Memory B cell (primary cell): ENCODE results near the gene ALPK3.
A peak's percentile ranks its signal among the peaks of the same experiment; 100 is the strongest.

Source experiments
- ATAC-seq: fragments of 150-1000 bp; cut with Tn5 transposase; 2 replicates; pipeline ENCODE4 v1.10.0; 2021; ENCODE audit warnings: low read depth, mild to moderate bottlenecking, moderate library complexity
- DNase-seq, 2 donors: peaks; one replicate each; pipeline ENCODE4 v3.0.0; 2022; ENCODE audit warnings: low spot score in 2 of 2
- H3K27ac Mint-ChIP-seq: one replicate; pipeline ENCODE4 v1.8.0; 2022; ENCODE audit warnings: mild to moderate bottlenecking, moderate library complexity, mixed read lengths
- H3K27me3 Mint-ChIP-seq: one replicate; pipeline ENCODE4 v1.8.0; 2022; ENCODE audit warnings: mixed read lengths
- H3K36me3 Mint-ChIP-seq: one replicate; pipeline ENCODE4 v1.8.0; 2022; ENCODE audit warnings: mild to moderate bottlenecking, mixed read lengths
- H3K4me1 Mint-ChIP-seq: one replicate; pipeline ENCODE4 v1.8.0; 2022; ENCODE audit warnings: mixed read lengths
- H3K4me3 Mint-ChIP-seq: one replicate; pipeline ENCODE4 v1.8.0; 2022; ENCODE audit warnings: mild to moderate bottlenecking, moderate library complexity, mixed read lengths
- H3K9me3 Mint-ChIP-seq: one replicate; pipeline ENCODE4 v1.8.0; 2022; ENCODE audit warnings: mixed read lengths

The ALPK3 gene, protein sequence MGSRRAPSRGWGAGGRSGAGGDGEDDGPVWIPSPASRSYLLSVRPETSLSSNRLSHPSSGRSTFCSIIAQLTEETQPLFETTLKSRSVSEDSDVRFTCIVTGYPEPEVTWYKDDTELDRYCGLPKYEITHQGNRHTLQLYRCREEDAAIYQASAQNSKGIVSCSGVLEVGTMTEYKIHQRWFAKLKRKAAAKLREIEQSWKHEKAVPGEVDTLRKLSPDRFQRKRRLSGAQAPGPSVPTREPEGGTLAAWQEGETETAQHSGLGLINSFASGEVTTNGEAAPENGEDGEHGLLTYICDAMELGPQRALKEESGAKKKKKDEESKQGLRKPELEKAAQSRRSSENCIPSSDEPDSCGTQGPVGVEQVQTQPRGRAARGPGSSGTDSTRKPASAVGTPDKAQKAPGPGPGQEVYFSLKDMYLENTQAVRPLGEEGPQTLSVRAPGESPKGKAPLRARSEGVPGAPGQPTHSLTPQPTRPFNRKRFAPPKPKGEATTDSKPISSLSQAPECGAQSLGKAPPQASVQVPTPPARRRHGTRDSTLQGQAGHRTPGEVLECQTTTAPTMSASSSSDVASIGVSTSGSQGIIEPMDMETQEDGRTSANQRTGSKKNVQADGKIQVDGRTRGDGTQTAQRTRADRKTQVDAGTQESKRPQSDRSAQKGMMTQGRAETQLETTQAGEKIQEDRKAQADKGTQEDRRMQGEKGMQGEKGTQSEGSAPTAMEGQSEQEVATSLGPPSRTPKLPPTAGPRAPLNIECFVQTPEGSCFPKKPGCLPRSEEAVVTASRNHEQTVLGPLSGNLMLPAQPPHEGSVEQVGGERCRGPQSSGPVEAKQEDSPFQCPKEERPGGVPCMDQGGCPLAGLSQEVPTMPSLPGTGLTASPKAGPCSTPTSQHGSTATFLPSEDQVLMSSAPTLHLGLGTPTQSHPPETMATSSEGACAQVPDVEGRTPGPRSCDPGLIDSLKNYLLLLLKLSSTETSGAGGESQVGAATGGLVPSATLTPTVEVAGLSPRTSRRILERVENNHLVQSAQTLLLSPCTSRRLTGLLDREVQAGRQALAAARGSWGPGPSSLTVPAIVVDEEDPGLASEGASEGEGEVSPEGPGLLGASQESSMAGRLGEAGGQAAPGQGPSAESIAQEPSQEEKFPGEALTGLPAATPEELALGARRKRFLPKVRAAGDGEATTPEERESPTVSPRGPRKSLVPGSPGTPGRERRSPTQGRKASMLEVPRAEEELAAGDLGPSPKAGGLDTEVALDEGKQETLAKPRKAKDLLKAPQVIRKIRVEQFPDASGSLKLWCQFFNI (N-terminal part only)

DNA sequence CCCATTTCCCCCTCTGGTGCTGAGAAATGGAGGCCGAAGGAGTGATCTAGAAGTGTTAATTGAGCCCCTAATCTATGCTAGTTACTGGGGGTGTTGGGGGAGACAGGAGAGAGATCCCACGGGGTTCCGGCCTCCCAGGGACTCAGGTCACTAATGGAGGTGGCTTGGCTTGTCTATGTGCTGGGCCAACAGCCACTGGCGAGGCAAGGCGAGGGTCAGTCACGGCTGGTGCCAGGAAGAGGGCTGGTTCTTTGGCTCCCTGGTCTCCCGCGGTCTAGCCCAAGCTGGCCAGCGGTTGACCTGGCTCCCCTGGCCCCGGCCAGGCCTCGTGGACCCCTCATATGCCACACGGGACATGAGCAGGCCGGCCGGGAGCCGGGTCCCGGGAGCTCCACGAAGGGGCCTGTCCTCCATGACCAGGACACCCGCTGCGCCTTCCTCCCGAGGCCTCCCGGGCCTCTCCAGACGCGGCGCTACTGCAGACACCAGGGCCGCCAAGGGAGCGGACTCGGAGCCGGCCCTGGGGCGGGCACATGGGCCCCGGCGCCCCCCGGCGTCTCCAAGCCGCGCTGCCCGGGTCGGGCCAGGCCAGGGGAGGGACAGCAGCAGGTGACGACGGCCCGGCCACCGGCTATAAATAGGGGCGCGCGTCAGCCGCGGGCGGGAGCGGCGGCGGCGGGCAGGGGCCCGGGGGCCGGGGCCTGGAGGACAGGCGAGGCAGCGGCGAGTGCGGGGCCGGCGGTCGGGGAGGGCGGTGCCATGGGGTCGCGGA lies at the start of gene ALPK3:
Gene ALPK3 (plus strand): TSS at position 663 of the 772 bp plus-strand sequence. CDS start 97 bp downstream, at position 760.
- H3K4me3 Mint-ChIP-seq, result no peak within 1 kb of the TSS
- no peak within 1 kb of the TSS for H3K27ac Mint-ChIP-seq
- H3K4me1 Mint-ChIP-seq, result peaks cover 9% of the 10 kb centered on the region
- peaks cover 2% of the 10 kb centered on the region for H3K36me3 Mint-ChIP-seq
- DNase-seq (no peak), ATAC-seq (no peak)
- peaks cover 11% of the 10 kb centered on the region for H3K27me3 Mint-ChIP-seq
- H3K9me3 Mint-ChIP-seq, result peaks cover 1% of the 10 kb centered on the region

DNA sequence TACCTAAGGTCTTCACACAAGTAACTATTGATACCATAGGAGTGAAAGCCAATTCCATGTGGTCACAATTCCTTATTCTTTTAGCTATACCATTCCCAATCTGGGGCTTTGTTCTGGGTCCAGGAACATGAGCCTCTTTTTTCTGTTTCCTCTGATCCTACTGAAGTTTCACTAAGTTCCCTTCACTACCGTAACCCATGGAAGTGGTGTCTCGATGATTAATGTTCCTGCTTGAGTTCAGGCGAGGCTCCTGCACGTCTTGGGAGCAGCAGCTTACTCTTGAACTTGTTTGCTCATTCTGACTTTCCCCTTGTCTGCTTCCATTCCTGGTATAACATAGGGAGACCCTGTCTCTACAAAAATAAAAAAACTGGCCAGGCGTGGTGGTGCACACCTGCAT lies 45.1 kb upstream of the ALPK3 start:
- no peaks in the 10 kb centered on the region for H3K27me3 Mint-ChIP-seq
- H3K4me1 Mint-ChIP-seq, result peaks cover 28% of the 10 kb centered on the region
- H3K27ac Mint-ChIP-seq, result no peak overlapping the region
- H3K4me3 Mint-ChIP-seq, result no peak overlapping the region
- ATAC-seq, result no peak
- no peaks in the 10 kb centered on the region for H3K9me3 Mint-ChIP-seq
- no peak for DNase-seq
- H3K36me3 Mint-ChIP-seq, result peaks cover 26% of the 10 kb centered on the region

DNA sequence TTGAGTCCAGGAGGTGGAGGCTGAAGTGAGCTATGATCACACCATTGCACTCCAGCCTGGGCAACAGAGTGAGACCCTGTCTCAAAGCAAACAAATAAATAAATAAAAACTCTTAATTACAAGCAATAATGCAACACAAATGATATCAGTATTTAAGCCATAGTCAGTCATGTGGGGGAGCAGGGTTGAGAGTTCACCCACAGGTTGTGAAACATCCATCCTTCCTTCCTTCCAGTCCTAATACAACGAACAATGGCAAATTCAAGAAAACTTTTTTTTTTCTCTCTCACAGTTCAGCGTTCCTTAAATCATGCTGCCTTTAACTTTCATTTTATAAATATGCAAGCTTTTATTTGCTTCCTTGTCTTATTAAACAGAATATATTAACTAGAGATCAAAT lies 44.7 kb upstream of the ALPK3 start:
- no peak for DNase-seq
- no peaks in the 10 kb centered on the region for H3K9me3 Mint-ChIP-seq
- H3K27ac Mint-ChIP-seq, result no peak overlapping the region
- no peak for ATAC-seq
- no peaks in the 10 kb centered on the region for H3K27me3 Mint-ChIP-seq
- H3K36me3 Mint-ChIP-seq, result peaks cover 26% of the 10 kb centered on the region
- no peak overlapping the region for H3K4me3 Mint-ChIP-seq
- H3K4me1 Mint-ChIP-seq, result peaks cover 28% of the 10 kb centered on the region

DNA sequence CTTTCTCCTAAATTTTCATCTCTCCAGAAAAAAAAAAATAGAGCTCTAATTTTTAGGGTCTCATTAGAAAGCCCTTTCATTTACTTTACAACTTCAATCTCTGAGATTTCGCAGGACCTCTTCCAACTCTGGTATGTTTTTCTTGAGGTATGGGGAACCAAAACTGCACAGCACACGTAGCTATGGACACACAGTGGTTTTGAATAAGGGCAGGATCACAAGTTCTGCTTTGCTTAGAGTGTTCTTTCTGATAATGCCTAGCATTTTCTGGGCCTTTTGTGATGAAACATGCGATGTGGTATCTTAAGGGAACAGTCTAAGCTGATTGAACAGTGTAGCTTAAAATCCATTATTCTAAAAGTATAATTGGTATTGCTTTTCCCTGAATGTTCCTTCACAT lies 43.4 kb upstream of the ALPK3 start:
- Mint-ChIP-seq H3K9me3 (no peaks in the 10 kb centered on the region), H3K27ac (peak overlapping the region; percentile 86), H3K27me3 (no peaks in the 10 kb centered on the region), H3K4me1 (peaks cover 29% of the 10 kb centered on the region), H3K36me3 (peaks cover 26% of the 10 kb centered on the region), H3K4me3 (peak overlapping the region; percentile 0)
- ATAC-seq (peak; percentile 90), DNase-seq (no peak)

DNA sequence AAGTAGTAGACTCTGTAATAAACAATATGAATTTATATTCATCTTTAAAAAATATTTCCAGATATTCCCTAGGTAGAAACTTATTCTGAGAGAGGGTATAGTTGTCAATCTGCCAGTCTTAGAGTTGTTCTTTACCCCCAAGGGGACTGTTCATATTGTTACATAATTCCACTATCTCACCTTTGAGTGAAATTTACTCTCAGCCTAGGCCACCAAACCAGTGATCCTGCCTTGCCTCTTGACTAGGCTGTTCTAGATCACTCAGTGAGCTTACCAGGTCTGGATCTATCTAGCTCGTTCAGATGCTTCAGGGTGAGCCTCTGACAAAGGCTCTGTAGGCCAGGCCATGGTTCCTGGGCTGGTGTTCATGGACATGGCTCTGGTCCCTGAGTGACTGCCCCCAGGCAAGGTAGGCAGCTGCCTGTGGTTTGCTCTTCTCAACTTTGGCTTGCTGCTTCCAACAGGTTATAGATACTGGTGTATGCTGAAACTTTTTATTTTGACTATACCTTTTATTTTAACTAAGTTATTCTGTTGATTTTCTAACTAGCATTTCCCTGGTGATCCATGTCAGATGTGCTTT lies 41.2 kb upstream of the ALPK3 start:
- Mint-ChIP-seq H3K9me3 (no peaks in the 10 kb centered on the region), H3K4me3 (no peak overlapping the region), H3K4me1 (peaks cover 25% of the 10 kb centered on the region), H3K27ac (no peak overlapping the region), H3K36me3 (peaks cover 16% of the 10 kb centered on the region), H3K27me3 (no peaks in the 10 kb centered on the region)
- DNase-seq (no peak), ATAC-seq (no peak)

DNA sequence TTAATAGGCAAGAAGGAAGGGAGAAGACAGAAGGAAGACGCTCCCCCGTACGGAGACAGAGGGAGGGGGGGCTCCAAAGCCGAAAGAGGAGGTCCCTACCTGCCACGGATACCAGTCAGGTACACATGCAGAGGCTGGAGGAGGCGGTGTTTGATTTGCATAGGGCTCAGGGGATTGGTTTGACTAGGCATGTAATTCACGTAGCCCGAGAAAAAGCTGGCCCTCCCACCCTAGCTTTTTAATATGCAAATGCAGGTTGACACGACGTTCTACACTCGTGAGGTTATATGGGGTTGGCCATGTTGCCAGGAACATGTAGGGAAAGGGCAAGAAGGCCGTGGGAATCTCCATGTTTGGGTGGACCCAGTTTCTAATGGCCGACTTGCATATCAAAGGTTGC lies 39.0 kb upstream of the ALPK3 start:
- peaks cover 15% of the 10 kb centered on the region for H3K36me3 Mint-ChIP-seq
- H3K4me1 Mint-ChIP-seq, result peaks cover 19% of the 10 kb centered on the region
- H3K9me3 Mint-ChIP-seq, result no peaks in the 10 kb centered on the region
- H3K27ac Mint-ChIP-seq, result no peak overlapping the region
- no peak for ATAC-seq
- no peak for DNase-seq
- H3K4me3 Mint-ChIP-seq, result no peak overlapping the region
- no peaks in the 10 kb centered on the region for H3K27me3 Mint-ChIP-seq

DNA sequence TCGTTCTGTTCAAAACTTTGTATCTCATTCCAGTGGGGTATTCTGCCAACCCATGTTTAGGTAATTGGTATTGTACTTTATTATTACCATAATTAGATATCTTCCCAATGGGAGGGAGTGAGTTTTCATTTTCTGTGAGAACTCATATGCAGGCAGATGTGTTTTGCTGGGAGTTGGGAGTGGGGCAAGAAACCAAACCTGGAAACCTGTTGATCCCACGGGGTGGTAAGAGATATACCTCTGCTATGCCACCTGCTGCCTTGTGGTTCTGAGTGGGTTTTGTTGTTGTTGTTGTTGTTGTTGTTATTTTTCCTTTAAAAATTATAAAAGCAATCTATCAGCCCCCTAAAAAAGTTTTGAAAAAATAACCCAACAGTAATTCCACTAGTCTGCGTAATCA lies 36.7 kb upstream of the ALPK3 start:
- H3K9me3 Mint-ChIP-seq, result no peaks in the 10 kb centered on the region
- H3K27me3 Mint-ChIP-seq, result no peaks in the 10 kb centered on the region
- no peak overlapping the region for H3K4me3 Mint-ChIP-seq
- peaks cover 25% of the 10 kb centered on the region for H3K36me3 Mint-ChIP-seq
- H3K4me1 Mint-ChIP-seq, result peaks cover 20% of the 10 kb centered on the region
- H3K27ac Mint-ChIP-seq, result no peak overlapping the region
- no peak for DNase-seq
- ATAC-seq, result no peak

DNA sequence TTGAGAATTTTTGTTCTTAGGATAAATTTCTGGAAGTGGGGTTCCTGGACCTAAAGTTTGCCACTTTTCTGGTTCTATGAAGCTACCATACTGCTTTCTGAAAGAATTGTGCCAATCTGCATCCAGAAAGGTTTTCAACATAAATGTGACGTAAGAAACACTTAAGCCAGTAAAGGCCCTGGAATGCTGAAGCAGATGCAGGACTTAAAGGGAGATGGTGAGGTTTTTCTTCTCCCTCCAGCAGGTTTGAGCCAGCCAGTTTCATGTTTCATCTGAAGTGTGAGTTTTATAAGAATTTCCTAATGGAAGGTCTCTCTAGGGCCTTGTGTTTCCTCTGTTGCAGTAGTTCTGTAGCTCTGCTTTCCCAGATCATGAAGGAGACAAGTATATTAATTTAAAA lies 35.7 kb upstream of the ALPK3 start:
- Mint-ChIP-seq H3K9me3 (no peaks in the 10 kb centered on the region), H3K27me3 (no peaks in the 10 kb centered on the region), H3K27ac (no peak overlapping the region), H3K4me3 (no peak overlapping the region), H3K4me1 (peaks cover 22% of the 10 kb centered on the region), H3K36me3 (peaks cover 29% of the 10 kb centered on the region)
- DNase-seq (no peak), ATAC-seq (no peak)

DNA sequence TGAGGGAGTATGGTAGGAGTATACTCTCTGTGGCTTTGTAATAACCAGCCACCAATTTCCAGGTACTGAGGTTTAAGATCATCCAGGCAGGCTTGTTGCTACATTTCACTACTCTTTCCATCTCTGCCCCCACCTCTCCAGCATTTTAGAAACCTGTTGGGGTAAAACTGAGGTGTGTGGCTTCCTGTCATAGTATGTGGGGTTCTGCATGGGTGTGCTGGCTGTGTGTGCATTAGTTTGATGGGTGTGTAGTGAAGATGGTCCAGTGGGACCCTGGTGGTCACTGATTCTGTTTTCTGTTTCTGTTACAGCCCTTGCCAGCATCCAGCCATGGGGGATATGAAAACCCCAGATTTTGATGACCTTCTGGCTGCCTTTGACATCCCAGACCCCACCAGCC lies 34.8 kb upstream of the ALPK3 start:
- no peak overlapping the region for H3K27ac Mint-ChIP-seq
- DNase-seq, result no peak
- H3K4me3 Mint-ChIP-seq, result no peak overlapping the region
- no peak for ATAC-seq
- H3K36me3 Mint-ChIP-seq, result peaks cover 31% of the 10 kb centered on the region
- H3K27me3 Mint-ChIP-seq, result no peaks in the 10 kb centered on the region
- no peaks in the 10 kb centered on the region for H3K9me3 Mint-ChIP-seq
- peaks cover 22% of the 10 kb centered on the region for H3K4me1 Mint-ChIP-seq

DNA sequence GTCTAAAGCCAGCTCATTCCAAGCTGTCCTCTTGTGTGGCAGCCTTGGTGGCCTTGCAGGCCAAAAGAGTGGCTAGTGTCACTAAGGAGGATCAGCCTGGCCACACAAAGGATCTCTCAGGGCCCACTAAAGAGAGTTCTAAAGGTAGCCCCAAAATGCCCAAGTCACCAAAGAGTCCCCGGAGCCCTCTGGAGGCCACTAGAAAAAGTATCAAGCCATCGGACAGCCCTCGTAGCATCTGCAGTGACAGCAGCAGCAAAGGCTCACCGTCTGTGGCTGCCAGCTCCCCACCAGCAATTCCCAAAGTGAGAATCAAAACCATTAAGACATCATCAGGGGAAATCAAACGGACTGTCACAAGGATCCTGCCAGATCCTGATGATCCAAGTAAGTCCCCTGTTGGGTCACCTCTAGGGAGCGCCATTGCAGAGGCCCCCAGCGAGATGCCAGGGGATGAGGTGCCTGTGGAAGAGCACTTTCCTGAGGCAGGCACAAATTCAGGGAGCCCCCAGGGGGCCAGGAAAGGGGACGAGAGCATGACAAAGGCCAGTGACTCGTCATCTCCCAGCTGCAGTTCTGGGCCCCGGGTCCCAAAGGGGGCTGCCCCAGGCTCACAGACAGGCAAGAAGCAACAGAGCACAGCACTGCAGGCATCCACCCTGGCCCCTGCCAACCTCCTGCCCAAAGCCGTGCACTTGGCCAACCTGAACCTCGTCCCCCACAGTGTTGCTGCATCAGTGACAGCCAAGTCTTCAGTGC lies 33.5 kb upstream of the ALPK3 start:
- ATAC-seq, result no peak
- no peak overlapping the region for H3K27ac Mint-ChIP-seq
- H3K4me1 Mint-ChIP-seq, result peaks cover 26% of the 10 kb centered on the region
- H3K36me3 Mint-ChIP-seq, result peaks cover 32% of the 10 kb centered on the region
- no peak for DNase-seq
- H3K27me3 Mint-ChIP-seq, result no peaks in the 10 kb centered on the region
- no peak overlapping the region for H3K4me3 Mint-ChIP-seq
- no peaks in the 10 kb centered on the region for H3K9me3 Mint-ChIP-seq

DNA sequence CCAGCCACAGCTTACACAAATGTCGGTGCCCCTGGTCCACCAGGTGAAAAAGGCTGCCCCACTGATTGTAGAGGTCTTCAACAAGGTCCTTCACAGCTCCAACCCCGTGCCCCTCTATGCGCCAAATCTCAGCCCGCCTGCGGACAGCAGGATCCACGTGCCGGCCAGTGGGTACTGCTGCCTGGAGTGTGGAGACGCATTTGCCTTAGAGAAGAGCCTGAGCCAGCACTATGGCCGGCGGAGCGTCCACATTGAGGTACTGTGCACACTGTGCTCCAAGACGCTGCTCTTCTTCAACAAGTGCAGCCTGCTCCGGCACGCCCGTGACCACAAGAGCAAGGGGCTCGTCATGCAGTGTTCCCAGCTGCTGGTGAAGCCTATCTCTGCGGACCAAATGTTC lies 32.9 kb upstream of the ALPK3 start:
- no peak for DNase-seq
- peaks cover 25% of the 10 kb centered on the region for H3K4me1 Mint-ChIP-seq
- peaks cover 30% of the 10 kb centered on the region for H3K36me3 Mint-ChIP-seq
- ATAC-seq, result no peak
- H3K9me3 Mint-ChIP-seq, result no peaks in the 10 kb centered on the region
- H3K4me3 Mint-ChIP-seq, result no peak overlapping the region
- no peak overlapping the region for H3K27ac Mint-ChIP-seq
- no peaks in the 10 kb centered on the region for H3K27me3 Mint-ChIP-seq

DNA sequence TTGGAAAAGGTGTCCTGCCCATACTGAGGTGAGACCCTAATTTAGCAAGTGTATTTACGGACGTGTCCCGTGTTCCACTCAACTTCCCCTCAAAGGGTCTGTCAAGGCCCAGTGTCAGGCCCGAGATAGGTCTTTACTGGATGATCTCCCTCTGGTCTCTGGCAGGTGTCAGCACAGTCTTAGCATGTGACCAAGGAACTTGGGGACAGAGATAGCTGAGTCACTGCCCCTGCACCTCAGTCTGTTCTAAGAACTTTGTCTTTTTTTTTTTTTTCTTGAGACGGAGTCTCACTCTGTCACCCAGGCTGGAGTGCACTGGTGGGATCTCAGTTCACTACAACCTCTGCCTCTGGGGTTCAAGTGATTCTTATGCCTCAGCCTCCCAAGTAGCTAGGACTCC lies 32.1 kb upstream of the ALPK3 start:
- no peak for ATAC-seq

More for the DNA sequence above, 32.1 kb upstream of the ALPK3 start:
- H3K9me3 Mint-ChIP-seq, result no peaks in the 10 kb centered on the region
- H3K36me3 Mint-ChIP-seq, result peaks cover 31% of the 10 kb centered on the region
- no peaks in the 10 kb centered on the region for H3K27me3 Mint-ChIP-seq
- H3K27ac Mint-ChIP-seq, result peak overlapping the region; percentile 28
- peaks cover 24% of the 10 kb centered on the region for H3K4me1 Mint-ChIP-seq
- DNase-seq, result no peak
- H3K4me3 Mint-ChIP-seq, result no peak overlapping the region
